ENCODE data around the gene HTT.

GRCh38 chr4:3121110-3121509 lies 46.6 kb downstream of the HTT start:
- no peak for TF ChIP-seq ZEB2 (IDR thresholded peaks at IDR 0.05)
- no peak for TF ChIP-seq IRF2 (CRISPR knock-in tag; IDR thresholded peaks at IDR 0.05)
